ENCODE data around the gene SSNA1. TPM values are rescaled to one million over a fixed set of nuclear protein-coding genes. Genes with fewer than 3 reads are reported as not detected.

The SSNA1 gene
- total RNA-seq, 4 donors from 2014 or later = 93.5 to 104 (median 99.8) TPM

DNA sequence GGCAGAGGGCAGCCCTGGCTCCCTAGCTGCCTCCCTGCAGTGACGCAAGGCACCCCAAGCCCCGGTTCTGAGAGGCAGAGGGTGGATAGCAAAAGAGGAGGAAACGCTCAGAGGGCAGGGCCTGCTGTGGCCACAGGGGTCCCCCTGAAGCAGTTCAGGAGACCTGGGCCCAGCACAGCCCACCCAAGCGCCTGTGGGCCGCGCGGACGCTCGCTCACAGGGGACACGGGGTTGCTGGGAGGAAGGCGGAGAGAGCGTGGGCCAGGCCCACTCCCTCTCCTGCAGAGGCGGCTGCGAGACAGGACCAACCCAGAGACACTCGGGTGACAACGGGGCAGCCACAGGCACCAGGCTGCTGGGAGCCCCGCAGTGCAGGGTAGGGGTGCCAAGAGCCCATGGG, 8.7 kb upstream of the SSNA1 start:
- H3K9me3 ChIP-seq = no peaks in the 10 kb centered on the region
- in situ Hi-C loops (cut with MboI; ENCODE audit: low pct_ligation_motif_present in 1 of 4, low pct_unique_long_range_greater_than_20kb in 1 of 4, low sequenced_read_pairs in 3 of 4) (no loop called here), intact Hi-C loops (cut with DNase I; ENCODE audit: low total_unique reads) (no loop called here)
- peaks cover 0 to 4% (median 2%) of the 10 kb centered on the region in 4 donors for H3K4me1 ChIP-seq
- TF ChIP-seq POLR2A (IDR thresholded peaks at IDR 0.05) = no peak
- TF ChIP-seq, protein P1, sequence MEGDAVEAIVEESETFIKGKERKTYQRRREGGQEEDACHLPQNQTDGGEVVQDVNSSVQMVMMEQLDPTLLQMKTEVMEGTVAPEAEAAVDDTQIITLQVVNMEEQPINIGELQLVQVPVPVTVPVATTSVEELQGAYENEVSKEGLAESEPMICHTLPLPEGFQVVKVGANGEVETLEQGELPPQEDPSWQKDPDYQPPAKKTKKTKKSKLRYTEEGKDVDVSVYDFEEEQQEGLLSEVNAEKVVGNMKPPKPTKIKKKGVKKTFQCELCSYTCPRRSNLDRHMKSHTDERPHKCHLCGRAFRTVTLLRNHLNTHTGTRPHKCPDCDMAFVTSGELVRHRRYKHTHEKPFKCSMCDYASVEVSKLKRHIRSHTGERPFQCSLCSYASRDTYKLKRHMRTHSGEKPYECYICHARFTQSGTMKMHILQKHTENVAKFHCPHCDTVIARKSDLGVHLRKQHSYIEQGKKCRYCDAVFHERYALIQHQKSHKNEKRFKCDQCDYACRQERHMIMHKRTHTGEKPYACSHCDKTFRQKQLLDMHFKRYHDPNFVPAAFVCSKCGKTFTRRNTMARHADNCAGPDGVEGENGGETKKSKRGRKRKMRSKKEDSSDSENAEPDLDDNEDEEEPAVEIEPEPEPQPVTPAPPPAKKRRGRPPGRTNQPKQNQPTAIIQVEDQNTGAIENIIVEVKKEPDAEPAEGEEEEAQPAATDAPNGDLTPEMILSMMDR (IDR thresholded peaks at IDR 0.05) = no peak
- TF ChIP-seq EP300 (IDR thresholded peaks at IDR 0.05; ENCODE audit: low read depth) = no peak
- no peak for TF ChIP-seq POLR2AphosphoS5 (IDR thresholded peaks at IDR 0.05)
- peaks cover 0 to 39% (median 17%) of the 10 kb centered on the region in 4 donors for H3K36me3 ChIP-seq
- WGBS, 2 donors (ENCODE audit: low coverage in 1 of 2) = 69% methylated on average over 4 of the region's 17 CpGs; no CpG with 5 or more reads in 1 of the 2 donors
- no peak for DNase-seq
- peaks cover 5% of the 10 kb centered on the region for H3K27me3 ChIP-seq
- no peak overlapping the region for H3K4me3 ChIP-seq
- no peak overlapping the region for H3K27ac ChIP-seq

DNA sequence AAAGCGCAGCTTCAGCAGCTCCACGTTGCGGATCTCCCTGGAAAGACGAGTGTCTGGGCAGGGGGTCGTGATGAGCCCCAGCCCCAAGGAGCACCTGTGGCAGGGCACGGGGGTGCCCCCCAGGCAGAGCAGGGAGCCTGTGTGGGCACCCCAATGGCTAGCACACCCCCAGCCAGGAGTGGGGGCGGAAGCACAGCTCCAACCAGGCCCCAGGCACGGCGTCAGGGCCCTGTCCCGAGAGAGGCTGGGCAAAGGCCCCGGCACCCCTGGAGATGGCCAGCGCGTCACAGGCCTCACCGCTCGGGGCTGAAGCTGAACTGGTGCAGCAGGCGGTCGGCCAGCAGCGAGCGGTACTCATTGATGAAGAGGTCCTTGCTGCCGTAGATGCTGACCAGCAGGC, 8.0 kb upstream of the SSNA1 start:
- WGBS, 2 donors (ENCODE audit: low coverage in 1 of 2) = 97% methylated on average over 17 of the region's 20 CpGs; no CpG with 5 or more reads in 1 of the 2 donors

DNA sequence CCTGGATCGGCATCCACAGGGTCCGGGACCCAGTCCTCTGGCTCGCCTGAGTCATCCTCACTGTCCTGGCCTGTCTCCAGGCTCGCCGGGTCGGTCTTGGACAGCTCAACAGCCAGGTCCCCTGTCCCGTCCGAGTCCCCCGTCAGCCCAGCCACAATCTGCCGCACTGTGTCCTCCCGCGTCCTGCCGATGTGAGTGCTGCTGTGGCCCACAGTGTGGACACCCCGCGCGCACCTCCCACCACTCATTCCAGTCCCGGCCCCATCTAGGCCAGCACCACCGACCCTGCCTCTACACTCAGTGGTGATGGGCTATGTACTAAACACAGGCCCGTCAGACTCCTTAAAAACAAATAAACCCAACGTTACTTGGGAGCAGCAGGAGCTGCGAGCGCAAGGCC, 6.8 kb upstream of the SSNA1 start:
- peaks cover 0 to 39% (median 17%) of the 10 kb centered on the region in 4 donors for H3K36me3 ChIP-seq
- 91% methylated on average over 22 of the region's 22 CpGs; no CpG with 5 or more reads in 1 of the 2 donors for WGBS, 2 donors (ENCODE audit: low coverage in 1 of 2)
- no peak overlapping the region for H3K4me3 ChIP-seq
- TF ChIP-seq EP300 (IDR thresholded peaks at IDR 0.05; ENCODE audit: low read depth) (no peak), POLR2AphosphoS5 (IDR thresholded peaks at IDR 0.05) (no peak), POLR2A (IDR thresholded peaks at IDR 0.05) (no peak)
- TF ChIP-seq, protein P1 (IDR thresholded peaks at IDR 0.05) = no peak
- no peak overlapping the region for H3K27ac ChIP-seq
- in situ Hi-C loops (cut with MboI; ENCODE audit: low pct_ligation_motif_present in 1 of 4, low pct_unique_long_range_greater_than_20kb in 1 of 4, low sequenced_read_pairs in 3 of 4) = no loop called here
- no peak for DNase-seq
- no peaks in the 10 kb centered on the region for H3K9me3 ChIP-seq
- H3K4me1 ChIP-seq = peaks cover 7 to 12% (median 9%) of the 10 kb centered on the region in 4 donors
- H3K27me3 ChIP-seq = no peaks in the 10 kb centered on the region
- intact Hi-C loops (cut with DNase I; ENCODE audit: low total_unique reads) = no loop called here

More for the DNA sequence above, 8.0 kb upstream of the SSNA1 start:
- no peak for DNase-seq
- TF ChIP-seq, protein P1 (IDR thresholded peaks at IDR 0.05) = no peak
- no peak for TF ChIP-seq POLR2A (IDR thresholded peaks at IDR 0.05)
- Histone ChIP-seq H3K27me3 (no peaks in the 10 kb centered on the region), H3K4me1 (peaks cover 0 to 4% (median 0%) of the 10 kb centered on the region in 4 donors), H3K9me3 (no peaks in the 10 kb centered on the region), H3K4me3 (no peak overlapping the region), H3K27ac (no peak overlapping the region), H3K36me3 (peaks cover 0 to 39% (median 17%) of the 10 kb centered on the region in 4 donors)
- in situ Hi-C loops (cut with MboI; ENCODE audit: low pct_ligation_motif_present in 1 of 4, low pct_unique_long_range_greater_than_20kb in 1 of 4, low sequenced_read_pairs in 3 of 4) = no loop called here
- intact Hi-C loops (cut with DNase I; ENCODE audit: low total_unique reads) = no loop called here

DNA sequence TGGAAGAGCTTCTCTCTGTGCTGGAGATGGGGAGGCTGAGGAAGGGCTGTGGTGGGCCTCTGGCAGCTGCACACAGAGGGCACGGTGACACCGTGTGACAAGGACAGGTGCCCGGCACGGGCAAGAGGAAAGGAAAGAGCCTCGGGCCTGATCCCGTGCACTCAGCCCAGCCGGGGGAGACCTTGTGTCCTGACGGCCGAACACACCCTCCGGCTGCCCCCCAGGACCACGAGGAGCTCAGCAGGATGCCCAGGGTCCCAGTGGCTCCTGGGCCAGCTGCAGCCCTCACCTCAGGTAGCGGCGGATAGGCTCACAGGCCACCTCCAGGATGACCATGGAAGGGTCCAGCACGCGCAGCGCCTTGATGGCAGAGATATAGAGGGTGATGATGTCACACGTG, 5.6 kb upstream of the SSNA1 start:
- Histone ChIP-seq H3K27me3 (no peaks in the 10 kb centered on the region), H3K9me3 (no peaks in the 10 kb centered on the region), H3K4me1 (peaks cover 18 to 21% (median 19%) of the 10 kb centered on the region in 4 donors), H3K27ac (no peak overlapping the region), H3K36me3 (peaks cover 0 to 39% (median 17%) of the 10 kb centered on the region in 4 donors), H3K4me3 (no peak overlapping the region)
- TF ChIP-seq, protein P1 (IDR thresholded peaks at IDR 0.05) = no peak
- no peak for TF ChIP-seq POLR2AphosphoS5 (IDR thresholded peaks at IDR 0.05)
- TF ChIP-seq EP300 (IDR thresholded peaks at IDR 0.05; ENCODE audit: low read depth) = no peak
- no peak for TF ChIP-seq POLR2A (IDR thresholded peaks at IDR 0.05)
- intact Hi-C loops (cut with DNase I; ENCODE audit: low total_unique reads) (no loop called here), in situ Hi-C loops (cut with MboI; ENCODE audit: low pct_ligation_motif_present in 1 of 4, low pct_unique_long_range_greater_than_20kb in 1 of 4, low sequenced_read_pairs in 3 of 4) (no loop called here)
- no peak for DNase-seq
- 91% methylated on average over 9 of the region's 17 CpGs; no CpG with 5 or more reads in 1 of the 2 donors for whole genome bisulfite sequencing, 2 donors (ENCODE audit: low coverage in 1 of 2)
